Transverse colon (tissue), 4 donors: Measurements from ENCODE around the gene TAP1. TPM values are rescaled to one million over a fixed set of nuclear protein-coding genes. Genes with fewer than 3 reads are reported as not detected.

Source experiments
- DNase-seq: peaks from one replicate; pipeline ENCODE4 v3.0.0-alpha.2; 2019
- H3K27ac ChIP-seq, 4 donors: fragments of 200-600 bp; sonication (generic); 2 replicates each; pipeline ENCODE4 v1.5.1; 2016 to 2018; ENCODE audit warnings: inconsistent platforms in 4 of 4
- H3K27me3 ChIP-seq: fragments of 200-600 bp; sonication (generic); 2 replicates; pipeline ENCODE4 v1.5.1; 2017; ENCODE audit warnings: inconsistent platforms
- H3K36me3 ChIP-seq, 4 donors: fragments of 200-600 bp; sonication (generic); 2 replicates each; pipeline ENCODE4 v1.5.1; 2017 to 2019; ENCODE audit warnings: inconsistent platforms in 4 of 4
- H3K4me1 ChIP-seq, 4 donors: fragments of 200-600 bp; sonication (generic); 2 replicates each; pipeline ENCODE4 v1.5.1; 2017 to 2020; ENCODE audit warnings: inconsistent platforms in 4 of 4
- H3K4me3 ChIP-seq, 4 donors: fragments of 200-600 bp; sonication (generic); 1 replicate in 1 of 4; 2 replicates in 3 of 4; pipeline versions ENCODE4 v1.5.1 to v1.6.1; 2017 to 2019; ENCODE audit warnings: inconsistent platforms in 4 of 4
- H3K9me3 ChIP-seq, 2 donors: fragments of 200-600 bp; sonication (generic); 2 replicates each; pipeline ENCODE4 v1.5.1; 2017 to 2019; ENCODE audit warnings: inconsistent platforms in 2 of 2
- CTCF ChIP-seq, 5 experiments: fragments of 200-600 bp in 3 of 5; fragments of 450-650 bp in 2 of 5; sonication (generic) in 3 of 5; IDR thresholded peaks; 1 replicate in 2 of 5; 2 replicates in 3 of 5; pipeline ENCODE4 v1.5.1; 2016 to 2017; ENCODE audit warnings: antibody characterized with exemption in 5 of 5, inconsistent platforms in 3 of 5, mild to moderate bottlenecking in 2 of 5, moderate library complexity in 1 of 5
- EP300 ChIP-seq: sonication (generic); formaldehyde crosslinking; IDR thresholded peaks from one replicate; pipeline ENCODE4 v1.6.1; 2017; ENCODE audit warnings: antibody characterized with exemption, low read depth
- POLR2A ChIP-seq: fragments of 450-650 bp; IDR thresholded peaks from one replicate; pipeline ENCODE4 v1.6.1; 2016; ENCODE audit warnings: antibody characterized with exemption, mild to moderate bottlenecking, moderate library complexity
- POLR2AphosphoS5 ChIP-seq, 3 donors: sonication (generic); formaldehyde crosslinking; IDR thresholded peaks; one replicate each; pipeline ENCODE4 v1.6.1; 2016; ENCODE audit warnings: antibody characterized with exemption in 3 of 3
- WGBS, 2 donors: methylation state at CpG; one replicate each; pipeline ENCODE4 v1.1.5; 2018; ENCODE audit warnings: low coverage in 1 of 2; 5-methylcytosine and 5-hydroxymethylcytosine counted together
- in situ Hi-C, 4 donors: fragments of 200-750 bp; cut with MboI; loops; one replicate each; pipeline versions ENCODE4 v1.15.0 to v1.15.1; 2017; ENCODE audit warnings: low sequenced_read_pairs in 3 of 4, low pct_ligation_motif_present in 1 of 4, low pct_unique_long_range_greater_than_20kb in 1 of 4
- intact Hi-C: fragments of 100-400 bp; cut with DNase I; formaldehyde crosslinking; loops from one replicate; pipeline ENCODE4 v1.15.1; 2023; ENCODE audit warnings: low total_unique reads
- total RNA-seq, 4 donors: library from RNA; depleted of rRNA; stranded (reverse); fragments of >200 nt; gene quantifications; one replicate each; pipeline ENCODE4 v1.1.0, GENCODE V29; 2016

The TAP1 gene
- total RNA-seq, 4 donors from 2014 or later = 63.2 to 87.9 (median 75.3) TPM

- Histone ChIP-seq H3K4me1 (peaks cover 0 to 48% (median 20%) of the 10 kb centered on the region in 4 donors), H3K27ac (peak overlapping the region; percentile 90 to 98 (median 98)), H3K4me3 (peak overlapping the region in 3 of 4 donors; percentile 74 to 98 (median 94)), H3K27me3 (no peaks in the 10 kb centered on the region), H3K9me3 (no peaks in the 10 kb centered on the region), H3K36me3 (peaks cover 0 to 43% (median 14%) of the 10 kb centered on the region in 4 donors)
- intact Hi-C loops (loop anchor here (5.0 kb wide), 1 partner anchor 1392 kb away; the partner anchor contains the start of gene HMGA1), in situ Hi-C loops (no loop called here)
- no peak for DNase-seq
- WGBS, 2 donors = 13 to 32% methylated on average over 8 to 17 of the region's 19 CpGs
- peak in 2 of 3 donors; percentile 56 to 81 for TF ChIP-seq POLR2AphosphoS5 (IDR thresholded peaks at IDR 0.05)
- peak; percentile 50 for TF ChIP-seq POLR2A
- TF ChIP-seq EP300 = no peak
- peak in 1 of 5 experiments; percentile 36 for TF ChIP-seq CTCF (IDR thresholded peaks at IDR 0.05)
Observed at GRCh38 chr6:32844839-32845383, 8.6 kb downstream of the TAP1 start.

GRCh38 chr6:32843979-32844838 is 9.3 kb downstream of the TAP1 start, which contains the start of gene PSMB8:
Gene PSMB8 (minus strand): TSS chr6:32844047. CDS start chr6:32843996, 51 bp downstream.
- 1% methylated on average over 39 of the region's 40 CpGs; no CpG with 5 or more reads in 1 of the 2 donors for WGBS, 2 donors

GRCh38 chr6:32843331-32843978 is 10.0 kb downstream of the TAP1 start:
- Histone ChIP-seq H3K36me3 (peaks cover 0 to 34% (median 11%) of the 10 kb centered on the region in 4 donors), H3K9me3 (no peaks in the 10 kb centered on the region), H3K4me3 (peak overlapping the region; percentile 62 to 98 (median 84)), H3K27me3 (no peaks in the 10 kb centered on the region), H3K27ac (peak overlapping the region; percentile 90 to 98 (median 98)), H3K4me1 (peaks cover 0 to 56% (median 20%) of the 10 kb centered on the region in 4 donors)
- DNase-seq = peak; percentile 20
- in situ Hi-C loops = no loop called here
- intact Hi-C loops = loop anchor here (5.0 kb wide), 1 partner anchor 1394 kb away; the partner anchor contains the start of gene HMGA1
- no peak for TF ChIP-seq POLR2AphosphoS5 (IDR thresholded peaks at IDR 0.05)
- no peak for TF ChIP-seq POLR2A
- no peak for TF ChIP-seq EP300
- 0 to 4% methylated on average over 1 to 28 of the region's 28 CpGs for WGBS, 2 donors

More at GRCh38 chr6:32843979-32844838, 9.3 kb downstream of the TAP1 start, which contains the start of gene PSMB8:
- Histone ChIP-seq H3K4me3 (peak within 1 kb of the TSS; percentile 62 to 98 (median 84)), H3K4me1 (peaks cover 0 to 52% (median 20%) of the 10 kb centered on the region in 4 donors), H3K36me3 (peaks cover 0 to 41% (median 12%) of the 10 kb centered on the region in 4 donors), H3K27me3 (no peaks in the 10 kb centered on the region), H3K9me3 (no peaks in the 10 kb centered on the region), H3K27ac (peak within 1 kb of the TSS; percentile 90 to 98 (median 98))
- intact Hi-C loops (loop anchor here (5.0 kb wide), 1 partner anchor 1393 kb away; the partner anchor contains the start of gene HMGA1), in situ Hi-C loops (no loop called here)
- peak; percentile 99 for DNase-seq
- TF ChIP-seq POLR2AphosphoS5 (IDR thresholded peaks at IDR 0.05) = peak; percentile 94 to 98 (median 98)
- TF ChIP-seq EP300 = no peak
- no peak for TF ChIP-seq CTCF (IDR thresholded peaks at IDR 0.05)
- peak; percentile 97 for TF ChIP-seq POLR2A

GRCh38 chr6:32842690-32843089 is 10.8 kb downstream of the TAP1 start:
- intact Hi-C loops (loop anchor here (5.0 kb wide), 1 partner anchor 1395 kb away; the partner anchor contains the start of gene HMGA1), in situ Hi-C loops (no loop called here)
- H3K27ac ChIP-seq = peak overlapping the region; percentile 90 to 98 (median 98)
- no peaks in the 10 kb centered on the region for H3K27me3 ChIP-seq
- DNase-seq = no peak
- H3K4me3 ChIP-seq = peak overlapping the region in 1 of 4 donors; percentile 94
- H3K36me3 ChIP-seq = peaks cover 0 to 27% (median 8%) of the 10 kb centered on the region in 4 donors
- TF ChIP-seq POLR2A = no peak
- no peak for TF ChIP-seq EP300
- TF ChIP-seq POLR2AphosphoS5 (IDR thresholded peaks at IDR 0.05) = no peak
- no peak for TF ChIP-seq CTCF (IDR thresholded peaks at IDR 0.05)
- 59 to 64% methylated on average over 4 to 8 of the region's 8 CpGs for WGBS, 2 donors
- H3K9me3 ChIP-seq = no peaks in the 10 kb centered on the region
- H3K4me1 ChIP-seq = peaks cover 3 to 57% (median 23%) of the 10 kb centered on the region in 4 donors
